ENCODE data around the gene CACNA1F. TPM values are rescaled to one million over a fixed set of nuclear protein-coding genes. Genes with fewer than 3 reads are reported as not detected.
A peak's percentile ranks its signal among the peaks of the same experiment; 100 is the strongest.

Gene CACNA1F
- total RNA-seq, 1 donor from 2014 or later, result 3.0 TPM

- no peaks in the 10 kb centered on the region for H3K9me3 Mint-ChIP-seq
- peak overlapping the region; percentile 83 for H3K4me3 Mint-ChIP-seq
- TF ChIP-seq CTCF (IDR thresholded peaks at IDR 0.05), result no peak
- intact Hi-C loops (cut with micrococcal nuclease), result loop anchor here (1.0 to 10.0 kb wide), 2 partner anchors 9 to 59 kb away; no protein-coding TSS in a partner anchor
- ATAC-seq (ENCODE audit: low read depth) (peak; percentile 60), DNase-seq (peak; percentile 79)
- H3K36me3 Mint-ChIP-seq (ENCODE audit: low read depth), result no peaks in the 10 kb centered on the region
- CTCF ChIA-PET, result interaction anchor here (0.7 to 1.5 kb wide), 5 partner anchors 9 to 468 kb away, joined by 3 to 6 read pairs (median 4); partner anchors contain the start of gene GPKOW
- no peaks in the 10 kb centered on the region for H3K27me3 Mint-ChIP-seq
- H3K27ac Mint-ChIP-seq, result peak overlapping the region; percentile 92
- POLR2A ChIA-PET, result interaction anchor here (0.5 to 1.2 kb wide), 9 partner anchors 9 to 510 kb away, joined by 3 to 8 read pairs (median 3); partner anchors contain the start of gene PPP1R3F
- peaks cover 31% of the 10 kb centered on the region for H3K4me1 Mint-ChIP-seq
Observed at GRCh38 chrX:49163555-49164419, 69.4 kb downstream of the CACNA1F start.

GRCh38 chrX:49162620-49163019 lies 70.5 kb downstream of the CACNA1F start, which contains the start of gene MAGIX:
MAGIX (plus strand) TSS chrX:49162758; CDS start chrX:49162890, 132 bp downstream.
- Mint-ChIP-seq H3K9me3 (no peaks in the 10 kb centered on the region), H3K4me3 (peak within 1 kb of the TSS; percentile 83), H3K27me3 (no peaks in the 10 kb centered on the region), H3K36me3 (ENCODE audit: low read depth) (no peaks in the 10 kb centered on the region), H3K27ac (no peak within 1 kb of the TSS), H3K4me1 (peaks cover 25% of the 10 kb centered on the region)
- POLR2A ChIA-PET, result no interaction called here
- TF ChIP-seq CTCF (IDR thresholded peaks at IDR 0.05), result no peak
- DNase-seq (no peak), ATAC-seq (ENCODE audit: low read depth) (no peak)
- intact Hi-C loops (cut with micrococcal nuclease), result loop anchor here (10.0 kb wide), 1 partner anchor 58 kb away; no protein-coding TSS in a partner anchor
- CTCF ChIA-PET, result interaction anchor here (1.5 kb wide), 1 partner anchor 8 kb away, joined by 6 read pairs; no protein-coding TSS in a partner anchor

- Mint-ChIP-seq H3K4me3 (no peak overlapping the region), H3K9me3 (no peaks in the 10 kb centered on the region), H3K36me3 (ENCODE audit: low read depth) (no peaks in the 10 kb centered on the region), H3K27ac (no peak overlapping the region), H3K4me1 (peaks cover 17% of the 10 kb centered on the region), H3K27me3 (no peaks in the 10 kb centered on the region)
- ChIA-PET CTCF (no interaction called here), POLR2A (interaction anchor here (0.6 kb wide), 1 partner anchor 11 kb away, joined by 3 read pairs; no protein-coding TSS in a partner anchor)
- ATAC-seq (ENCODE audit: low read depth) (no peak), DNase-seq (no peak)
- intact Hi-C loops (cut with micrococcal nuclease), result loop anchor here (10.0 kb wide), 1 partner anchor 57 kb away; no protein-coding TSS in a partner anchor
- no peak for TF ChIP-seq CTCF (IDR thresholded peaks at IDR 0.05)
Observed at GRCh38 chrX:49161632-49162031, 71.5 kb downstream of the CACNA1F start.

- H3K4me3 Mint-ChIP-seq, result no peak overlapping the region
- H3K36me3 Mint-ChIP-seq (ENCODE audit: low read depth), result no peaks in the 10 kb centered on the region
- no peak overlapping the region for H3K27ac Mint-ChIP-seq
- ChIA-PET CTCF (no interaction called here), POLR2A (interaction anchor here (0.6 kb wide), 1 partner anchor 10 kb away, joined by 3 read pairs; no protein-coding TSS in a partner anchor)
- DNase-seq (no peak), ATAC-seq (ENCODE audit: low read depth) (no peak)
- intact Hi-C loops (cut with micrococcal nuclease), result loop anchor here (10.0 kb wide), 1 partner anchor 56 kb away; no protein-coding TSS in a partner anchor
- peaks cover 20% of the 10 kb centered on the region for H3K4me1 Mint-ChIP-seq
- no peaks in the 10 kb centered on the region for H3K9me3 Mint-ChIP-seq
- no peak for TF ChIP-seq CTCF (IDR thresholded peaks at IDR 0.05)
- no peaks in the 10 kb centered on the region for H3K27me3 Mint-ChIP-seq
Observed at GRCh38 chrX:49160908-49161307, 72.2 kb downstream of the CACNA1F start.

- no peak for TF ChIP-seq CTCF (IDR thresholded peaks at IDR 0.05)
- no peak overlapping the region for H3K27ac Mint-ChIP-seq
- POLR2A ChIA-PET, result interaction anchor here (0.6 kb wide), 2 partner anchors 19 to 152 kb away, joined by 5 to 6 read pairs; no protein-coding TSS in a partner anchor
- DNase-seq, result no peak
- CTCF ChIA-PET, result no interaction called here
- no peaks in the 10 kb centered on the region for H3K27me3 Mint-ChIP-seq
- ATAC-seq (ENCODE audit: low read depth), result no peak
- no peaks in the 10 kb centered on the region for H3K36me3 Mint-ChIP-seq (ENCODE audit: low read depth)
- intact Hi-C loops (cut with micrococcal nuclease), result loop anchor here (5.0 kb wide), 1 partner anchor 35 kb away; no protein-coding TSS in a partner anchor
- no peak overlapping the region for H3K4me3 Mint-ChIP-seq
- H3K4me1 Mint-ChIP-seq, result peaks cover 20% of the 10 kb centered on the region
- no peaks in the 10 kb centered on the region for H3K9me3 Mint-ChIP-seq
Observed at GRCh38 chrX:49157194-49157593, 75.9 kb downstream of the CACNA1F start.
